AG04449 (cell line): ENCODE data around the gene NEU4.

Experiments used
- CTCF ChIA-PET: fragments of 350-600 bp; formaldehyde crosslinking; extraction: SDS; loops from one replicate; lab custom pipeline; 2021; ENCODE audit warnings: antibody characterized with exemption; lab: Yijun Ruan, JAX
- POLR2A ChIA-PET: fragments of 400-600, 350-600 bp; formaldehyde crosslinking; extraction: SDS; loops from one replicate; lab custom pipeline; 2020; ENCODE audit warnings: antibody characterized with exemption, inconsistent platforms; lab: Yijun Ruan, JAX
- DNase-seq: peaks from one replicate; pipeline ENCODE4 v3.0.0-alpha.2; 2010; ENCODE audit warnings: low read depth, low spot score
- H3K4me3 ChIP-seq: 2 replicates; pipeline ENCODE4 v1.5.1; 2011; ENCODE audit warnings: low read depth, mild to moderate bottlenecking, control low read depth, low read length
- CTCF ChIP-seq: IDR thresholded peaks from one replicate; pipeline ENCODE4 v1.5.1; 2011; ENCODE audit warnings: mild to moderate bottlenecking, moderate library complexity, low read length, control low read depth, inconsistent platforms; ENCODE audit not compliant: insufficient read depth; ENCODE audit errors: missing control alignments

NEU4 gene

DNA sequence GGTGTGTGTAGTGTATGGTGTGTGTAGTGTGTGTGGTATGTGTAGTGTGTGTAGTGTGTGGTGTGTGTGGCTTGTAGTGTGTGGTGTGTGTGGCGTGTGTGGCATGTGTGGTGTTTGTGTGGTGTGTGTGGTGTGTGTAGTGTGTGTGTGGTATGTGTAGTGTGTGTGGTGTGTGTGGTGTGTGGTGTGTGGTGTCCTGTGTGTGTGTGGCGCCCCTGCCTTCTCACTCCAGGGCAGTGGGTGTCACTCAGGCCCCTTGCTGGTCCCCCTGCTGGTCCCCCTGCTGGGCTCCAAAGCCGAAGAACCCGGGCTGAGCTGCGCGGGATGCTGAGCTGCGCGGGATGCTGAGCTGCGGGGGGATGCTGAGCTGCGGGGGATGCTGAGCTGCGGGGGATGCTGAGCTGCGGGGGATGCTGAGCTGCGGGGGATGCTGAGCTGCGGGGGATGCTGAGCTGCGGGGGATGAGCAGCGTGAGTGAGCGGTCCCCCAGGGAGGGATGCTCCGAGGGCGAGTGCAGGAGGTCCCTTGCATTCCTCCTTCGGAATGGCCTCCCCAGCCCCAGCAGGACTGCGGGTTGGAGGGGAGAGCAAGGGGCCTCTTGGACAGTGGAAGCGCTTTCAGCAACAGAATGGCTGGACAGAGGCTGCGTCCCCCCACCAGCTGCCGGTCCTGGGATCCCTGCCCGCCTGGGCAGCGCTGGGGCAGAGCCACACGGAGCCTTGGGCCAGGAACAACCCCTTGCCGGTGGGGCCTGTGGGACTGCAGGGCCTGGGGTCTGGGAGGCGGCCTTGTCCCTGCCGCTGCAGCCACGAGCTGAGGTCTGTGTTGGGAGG lies 57.2 kb downstream of the NEU4 start:
- H3K4me3 ChIP-seq: no peak overlapping the region
- TF ChIP-seq CTCF: no peak
- ChIA-PET POLR2A (no interaction called here), CTCF (interaction anchor here (0.9 to 4.0 kb wide), 2 partner anchors 9 to 12 kb away, joined by 3 to 44 read pairs; no protein-coding TSS in a partner anchor)
- DNase-seq: no peak
